Stomach (tissue), 4 donors: ENCODE measurements around the gene BPIFB6.

Experiments
- EP300 ChIP-seq: sonication (generic); formaldehyde crosslinking; IDR thresholded peaks from one replicate; pipeline ENCODE4 v1.6.1; 2017; ENCODE audit warnings: antibody characterized with exemption
- POLR2A ChIP-seq, 4 donors: fragments of 450-650 bp; IDR thresholded peaks; one replicate each; pipeline ENCODE4 v1.6.1; 2016; ENCODE audit warnings: antibody characterized with exemption in 4 of 4, control low read depth in 2 of 4, mild to moderate bottlenecking in 1 of 4, moderate library complexity in 1 of 4
- TF ChIP-seq, protein P1 (sequence below), 7 experiments: fragments of 450-650 bp in 4 of 7; fragments of 200-600 bp in 3 of 7; sonication (generic) in 3 of 7; IDR thresholded peaks; one replicate each; pipeline ENCODE4 v1.5.1; 2016 to 2019; ENCODE audit warnings: antibody characterized with exemption in 7 of 7, control low read depth in 2 of 7, mild to moderate bottlenecking in 1 of 7

DNA sequence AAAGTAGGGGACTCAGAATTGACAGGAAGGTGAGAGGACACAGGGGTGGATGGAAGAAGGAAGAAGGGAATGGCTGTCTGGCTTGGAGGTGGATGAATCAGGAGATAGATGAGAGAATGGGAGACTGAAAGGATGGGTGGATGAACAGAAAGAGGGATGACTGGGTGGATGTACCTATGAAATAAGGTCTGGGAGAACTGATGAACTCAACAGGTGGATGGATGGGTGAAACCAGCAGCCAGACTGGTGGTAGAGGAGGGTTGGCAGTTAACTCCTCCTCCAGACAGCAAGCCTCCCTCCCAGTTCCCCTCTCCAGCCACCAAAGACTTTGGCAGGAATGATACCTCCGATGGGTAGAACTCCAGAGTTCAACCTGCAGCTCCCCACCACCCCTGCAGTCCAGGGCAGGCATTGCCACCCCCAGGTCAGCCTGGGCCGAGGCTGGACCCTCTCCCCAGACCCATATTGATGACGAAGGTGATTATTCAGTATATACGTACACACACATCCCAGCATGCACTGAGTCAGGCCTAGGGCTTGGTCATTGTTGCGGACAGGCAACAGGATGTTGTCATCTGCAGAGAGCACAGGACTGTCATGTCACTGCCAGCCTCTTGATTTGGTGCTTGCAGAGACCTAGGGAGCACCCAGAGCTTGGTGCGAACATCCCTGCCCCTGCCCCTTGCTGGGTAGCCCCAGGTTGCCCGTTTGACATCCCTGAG lies 29.2 kb upstream of the BPIFB6 start:
- TF ChIP-seq, protein P1, sequence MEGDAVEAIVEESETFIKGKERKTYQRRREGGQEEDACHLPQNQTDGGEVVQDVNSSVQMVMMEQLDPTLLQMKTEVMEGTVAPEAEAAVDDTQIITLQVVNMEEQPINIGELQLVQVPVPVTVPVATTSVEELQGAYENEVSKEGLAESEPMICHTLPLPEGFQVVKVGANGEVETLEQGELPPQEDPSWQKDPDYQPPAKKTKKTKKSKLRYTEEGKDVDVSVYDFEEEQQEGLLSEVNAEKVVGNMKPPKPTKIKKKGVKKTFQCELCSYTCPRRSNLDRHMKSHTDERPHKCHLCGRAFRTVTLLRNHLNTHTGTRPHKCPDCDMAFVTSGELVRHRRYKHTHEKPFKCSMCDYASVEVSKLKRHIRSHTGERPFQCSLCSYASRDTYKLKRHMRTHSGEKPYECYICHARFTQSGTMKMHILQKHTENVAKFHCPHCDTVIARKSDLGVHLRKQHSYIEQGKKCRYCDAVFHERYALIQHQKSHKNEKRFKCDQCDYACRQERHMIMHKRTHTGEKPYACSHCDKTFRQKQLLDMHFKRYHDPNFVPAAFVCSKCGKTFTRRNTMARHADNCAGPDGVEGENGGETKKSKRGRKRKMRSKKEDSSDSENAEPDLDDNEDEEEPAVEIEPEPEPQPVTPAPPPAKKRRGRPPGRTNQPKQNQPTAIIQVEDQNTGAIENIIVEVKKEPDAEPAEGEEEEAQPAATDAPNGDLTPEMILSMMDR (IDR thresholded peaks at IDR 0.05): no peak
- no peak for TF ChIP-seq EP300
- TF ChIP-seq POLR2A (IDR thresholded peaks at IDR 0.05): no peak
